Caki2 (cell line): ENCODE data around the gene JPH2. TPM values are rescaled to one million over a fixed set of nuclear protein-coding genes. Genes with fewer than 3 reads are reported as not detected.
A peak's percentile ranks its signal among the peaks of the same experiment; 100 is the strongest.

Experiments
- DNase-seq: peaks from one replicate; pipeline ENCODE4 v3.0.0-alpha.2; 2015; ENCODE audit warnings: low read depth
- in situ Hi-C: cut with HindIII; loops from 2 replicates; pipeline ENCODE4 v1.10.0; 2016; ENCODE audit warnings: low sequenced_read_pairs, low pct_unique_long_range_greater_than_20kb, mixed read lengths
- total RNA-seq: library from RNA; depleted of rRNA; stranded (reverse); fragments of >200 nt; shearing (Covaris generic); gene quantifications from 2 replicates; pipeline ENCODE4 v1.2.3, GENCODE V29; 2014; ENCODE audit warnings: low replicate concordance

Gene JPH2
- total RNA-seq, 1 experiment from 2014 or later: 0.57 TPM

GRCh38 chr20:44117296-44118184 lies 69.4 kb downstream of the JPH2 start:
- no peak for DNase-seq
- in situ Hi-C loops: no loop called here

GRCh38 chr20:44115762-44116644 lies 71.0 kb downstream of the JPH2 start:
- DNase-seq: no peak
- in situ Hi-C loops: no loop called here

GRCh38 chr20:44115181-44115580 lies 71.8 kb downstream of the JPH2 start:
- in situ Hi-C loops: no loop called here
- no peak for DNase-seq

- in situ Hi-C loops: no loop called here
- DNase-seq: no peak
These were observed 73.2 kb downstream of the JPH2 start for GRCh38 chr20:44113618-44114376.

GRCh38 chr20:44112889-44113617 lies 73.9 kb downstream of the JPH2 start:
- in situ Hi-C loops: no loop called here
- DNase-seq: no peak

GRCh38 chr20:44112456-44112855 lies 74.5 kb downstream of the JPH2 start:
- no peak for DNase-seq
- in situ Hi-C loops: no loop called here

GRCh38 chr20:44111712-44112335 lies 75.2 kb downstream of the JPH2 start:
- no peak for DNase-seq
- in situ Hi-C loops: no loop called here

GRCh38 chr20:44110816-44111568 lies 76.0 kb downstream of the JPH2 start:
- DNase-seq: no peak
- in situ Hi-C loops: no loop called here

GRCh38 chr20:44109951-44110361 lies 77.0 kb downstream of the JPH2 start:
- in situ Hi-C loops: no loop called here
- no peak for DNase-seq

- DNase-seq: no peak
- in situ Hi-C loops: no loop called here
These were observed 80.4 kb downstream of the JPH2 start for GRCh38 chr20:44106615-44107014.

GRCh38 chr20:44104798-44105517 lies 82.0 kb downstream of the JPH2 start:
- DNase-seq: peak; percentile 48
- in situ Hi-C loops: no loop called here

GRCh38 chr20:44102582-44102981 lies 84.4 kb downstream of the JPH2 start:
- in situ Hi-C loops: no loop called here
- DNase-seq: no peak

- in situ Hi-C loops: no loop called here
- no peak for DNase-seq
These were observed 87.2 kb downstream of the JPH2 start for GRCh38 chr20:44099832-44100231.

GRCh38 chr20:44098657-44099056 lies 88.3 kb downstream of the JPH2 start:
- in situ Hi-C loops: no loop called here
- no peak for DNase-seq

GRCh38 chr20:44098256-44098630 lies 88.7 kb downstream of the JPH2 start:
- DNase-seq: no peak
- in situ Hi-C loops: no loop called here

- in situ Hi-C loops: no loop called here
- no peak for DNase-seq
These were observed 89.3 kb downstream of the JPH2 start for GRCh38 chr20:44097521-44098255.
